Caco-2 (cell line): ENCODE data around the gene RSU1. TPM values are rescaled to one million over a fixed set of nuclear protein-coding genes. Genes with fewer than 3 reads are reported as not detected.

ENCODE experiments used
- BruUV-seq: library from RNA; stranded (reverse); fragments of 400-500 nt; replicated peaks from 2 replicates; lab custom pipeline; 2021; lab: Mats Ljungman, UMichigan
- CTCF ChIA-PET: fragments of 300-600 bp; sonication (Branson Sonifier 250); formaldehyde crosslinking; loops from one replicate; lab custom pipeline; 2022; ENCODE audit warnings: antibody characterized with exemption; lab: Charles Lee
- POLR2A ChIA-PET: fragments of 300-600 bp; sonication (Branson Sonifier 250); formaldehyde crosslinking; loops from one replicate; lab custom pipeline; 2022; ENCODE audit warnings: antibody characterized with exemption; lab: Charles Lee
- DNase-seq, 2 experiments: peaks; one replicate each; pipeline versions ENCODE4 v3.0.0 to v3.0.0-alpha.2; 2020 to 2022
- H3K27me3 ChIP-seq: replicated peaks from 2 replicates; pipeline ENCODE4 v1.6.0; 2011; ENCODE audit warnings: low read length; ENCODE audit not compliant: control insufficient read depth, insufficient read depth
- H3K36me3 ChIP-seq: 2 replicates; pipeline ENCODE4 v1.5.1; 2011; ENCODE audit warnings: low read length; ENCODE audit not compliant: control insufficient read depth, insufficient read depth
- H3K4me1 ChIP-seq: fragments of 250-450 bp; sonication (Bioruptor Pico); 2 replicates; pipeline ENCODE4 v1.5.1; 2020; ENCODE audit warnings: mild to moderate bottlenecking
- H3K4me3 ChIP-seq: 2 replicates; pipeline ENCODE4 v1.5.1; 2011; ENCODE audit warnings: low read depth, mild to moderate bottlenecking, control low read depth, low read length
- H3K9me3 ChIP-seq: fragments of 250-450 bp; sonication (Bioruptor Pico); 2 replicates; pipeline ENCODE4 v1.5.1; 2020; ENCODE audit warnings: mild to moderate bottlenecking, moderate library complexity
- H3K27ac Mint-ChIP-seq: one replicate; pipeline ENCODE4 v1.8.0; 2022; ENCODE audit warnings: mixed read lengths; ENCODE audit not compliant: unreplicated experiment
- H3K27me3 Mint-ChIP-seq: one replicate; pipeline ENCODE4 v1.8.0; 2022; ENCODE audit warnings: mixed read lengths; ENCODE audit not compliant: insufficient read depth, unreplicated experiment
- H3K36me3 Mint-ChIP-seq: one replicate; pipeline ENCODE4 v1.8.0; 2022; ENCODE audit warnings: mild to moderate bottlenecking, mixed read lengths; ENCODE audit not compliant: insufficient read depth, unreplicated experiment
- H3K4me1 Mint-ChIP-seq: one replicate; pipeline ENCODE4 v1.8.0; 2022; ENCODE audit warnings: low read depth, mixed read lengths; ENCODE audit not compliant: unreplicated experiment
- H3K4me3 Mint-ChIP-seq: one replicate; pipeline ENCODE4 v1.8.0; 2022; ENCODE audit warnings: mild to moderate bottlenecking, moderate library complexity, mixed read lengths; ENCODE audit not compliant: unreplicated experiment
- H3K9me3 Mint-ChIP-seq: one replicate; pipeline ENCODE4 v1.8.0; 2022; ENCODE audit warnings: mixed read lengths; ENCODE audit not compliant: unreplicated experiment
- intact Hi-C: fragments of 100-400 bp; cut with micrococcal nuclease; formaldehyde crosslinking; loops from one replicate; pipeline ENCODE4 v1.10.0; 2022; ENCODE audit not compliant: unreplicated experiment
- total RNA-seq: library from RNA; stranded (reverse); gene quantifications from 2 replicates; pipeline ENCODE4 v1.2.3, GENCODE V29; 2022
- TF ChIP-seq, protein P1 (sequence below), 2 experiments: fragments of 200-600 bp in 1 of 2; IDR thresholded peaks; 1 replicate in 1 of 2; 2 replicates in 1 of 2; pipeline versions ENCODE4 v1.5.1 to v1.8.0; 2011 to 2022; ENCODE audit warnings: antibody characterized with exemption in 1 of 2, control low read depth in 1 of 2, inconsistent platforms in 1 of 2, low read depth in 1 of 2, low read length in 1 of 2, mild to moderate bottlenecking in 1 of 2, moderate library complexity in 1 of 2; ENCODE audit not compliant: insufficient read depth in 1 of 2, severe bottlenecking in 1 of 2, unreplicated experiment in 1 of 2

Gene RSU1
- total RNA-seq, 1 experiment from 2014 or later: 62.0 TPM

DNA sequence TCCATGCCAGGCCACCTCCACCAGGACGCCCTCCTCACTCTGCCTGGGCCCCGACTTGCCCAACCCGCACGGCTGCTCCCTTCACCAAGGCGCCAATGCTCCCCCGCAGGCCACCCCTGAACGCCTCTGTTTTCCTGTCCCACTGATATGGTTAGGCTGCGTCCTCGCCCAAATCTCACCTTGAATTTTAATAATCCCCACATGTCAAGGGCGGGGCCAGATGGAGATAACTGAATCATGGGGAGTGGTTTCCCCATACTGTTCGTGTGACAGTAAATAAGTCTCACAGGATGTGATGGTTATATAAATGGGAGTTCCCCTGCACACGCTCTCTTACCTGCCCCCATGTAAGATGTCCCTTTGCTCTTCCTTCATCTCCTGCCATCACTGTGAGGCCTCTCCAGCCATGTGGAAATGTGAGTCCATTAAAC lies 29.8 kb downstream of the RSU1 start:
- H3K4me1 Mint-ChIP-seq: no peaks in the 10 kb centered on the region
- H3K9me3 Mint-ChIP-seq: no peaks in the 10 kb centered on the region
- H3K4me3 ChIP-seq: no peak overlapping the region
- peaks cover 4% of the 10 kb centered on the region for H3K36me3 Mint-ChIP-seq
- no peaks in the 10 kb centered on the region for H3K27me3 Mint-ChIP-seq
- TF ChIP-seq, protein P1, sequence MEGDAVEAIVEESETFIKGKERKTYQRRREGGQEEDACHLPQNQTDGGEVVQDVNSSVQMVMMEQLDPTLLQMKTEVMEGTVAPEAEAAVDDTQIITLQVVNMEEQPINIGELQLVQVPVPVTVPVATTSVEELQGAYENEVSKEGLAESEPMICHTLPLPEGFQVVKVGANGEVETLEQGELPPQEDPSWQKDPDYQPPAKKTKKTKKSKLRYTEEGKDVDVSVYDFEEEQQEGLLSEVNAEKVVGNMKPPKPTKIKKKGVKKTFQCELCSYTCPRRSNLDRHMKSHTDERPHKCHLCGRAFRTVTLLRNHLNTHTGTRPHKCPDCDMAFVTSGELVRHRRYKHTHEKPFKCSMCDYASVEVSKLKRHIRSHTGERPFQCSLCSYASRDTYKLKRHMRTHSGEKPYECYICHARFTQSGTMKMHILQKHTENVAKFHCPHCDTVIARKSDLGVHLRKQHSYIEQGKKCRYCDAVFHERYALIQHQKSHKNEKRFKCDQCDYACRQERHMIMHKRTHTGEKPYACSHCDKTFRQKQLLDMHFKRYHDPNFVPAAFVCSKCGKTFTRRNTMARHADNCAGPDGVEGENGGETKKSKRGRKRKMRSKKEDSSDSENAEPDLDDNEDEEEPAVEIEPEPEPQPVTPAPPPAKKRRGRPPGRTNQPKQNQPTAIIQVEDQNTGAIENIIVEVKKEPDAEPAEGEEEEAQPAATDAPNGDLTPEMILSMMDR (IDR thresholded peaks at IDR 0.05; ENCODE audit: insufficient read depth in 1 of 2, low read depth in 1 of 2, low read length in 1 of 2, severe bottlenecking in 1 of 2, unreplicated experiment in 1 of 2): no peak
- no peaks in the 10 kb centered on the region for H3K36me3 ChIP-seq
- no peaks in the 10 kb centered on the region for H3K27me3 ChIP-seq
- ChIA-PET CTCF (no interaction called here), POLR2A (no interaction called here)
- DNase-seq: no peak
- H3K4me3 Mint-ChIP-seq: no peak overlapping the region
- H3K9me3 ChIP-seq: no peaks in the 10 kb centered on the region
- no peaks in the 10 kb centered on the region for H3K4me1 ChIP-seq
- no peak overlapping the region for H3K27ac Mint-ChIP-seq
- intact Hi-C loops: no loop called here
- BruUV-seq: no TSS peak

DNA sequence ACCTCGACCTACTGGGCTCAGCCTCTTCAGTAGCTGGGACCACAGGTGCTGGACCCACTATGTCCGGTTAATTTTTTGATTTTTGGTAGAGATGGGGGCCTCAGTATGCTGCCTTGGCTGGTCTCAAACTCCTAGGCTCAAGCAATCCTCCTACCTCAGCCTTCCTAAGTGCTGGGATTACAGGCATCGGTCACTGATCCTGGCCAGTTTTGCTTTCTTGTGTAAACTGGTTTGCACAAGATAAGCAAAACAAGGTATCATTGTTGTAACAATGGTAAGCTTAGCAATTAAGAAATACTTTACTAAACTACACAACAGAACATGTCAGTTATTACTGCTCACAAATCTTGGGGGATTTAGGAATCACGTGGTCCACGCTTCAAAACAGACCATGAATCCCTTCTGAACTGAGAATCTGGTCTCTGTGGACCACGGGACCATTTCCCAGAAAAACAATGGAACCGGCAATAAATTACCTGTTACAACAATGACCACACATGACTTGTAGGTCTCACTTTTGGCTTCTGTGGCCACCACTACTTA lies 36.8 kb downstream of the RSU1 start:
- H3K4me1 Mint-ChIP-seq: no peaks in the 10 kb centered on the region
- no TSS peak for BruUV-seq
- H3K4me1 ChIP-seq: no peaks in the 10 kb centered on the region
- H3K27ac Mint-ChIP-seq: no peak overlapping the region
- H3K36me3 ChIP-seq: no peaks in the 10 kb centered on the region
- H3K36me3 Mint-ChIP-seq: no peaks in the 10 kb centered on the region
- TF ChIP-seq, protein P1 (IDR thresholded peaks at IDR 0.05; ENCODE audit: insufficient read depth in 1 of 2, low read depth in 1 of 2, low read length in 1 of 2, severe bottlenecking in 1 of 2, unreplicated experiment in 1 of 2): no peak
- DNase-seq: no peak
- no peak overlapping the region for H3K4me3 ChIP-seq
- H3K27me3 ChIP-seq: no peaks in the 10 kb centered on the region
- H3K9me3 ChIP-seq: no peaks in the 10 kb centered on the region
- POLR2A ChIA-PET: no interaction called here
- intact Hi-C loops: no loop called here
- H3K27me3 Mint-ChIP-seq: no peaks in the 10 kb centered on the region
- CTCF ChIA-PET: no interaction called here
- no peaks in the 10 kb centered on the region for H3K9me3 Mint-ChIP-seq
- H3K4me3 Mint-ChIP-seq: no peak overlapping the region

DNA sequence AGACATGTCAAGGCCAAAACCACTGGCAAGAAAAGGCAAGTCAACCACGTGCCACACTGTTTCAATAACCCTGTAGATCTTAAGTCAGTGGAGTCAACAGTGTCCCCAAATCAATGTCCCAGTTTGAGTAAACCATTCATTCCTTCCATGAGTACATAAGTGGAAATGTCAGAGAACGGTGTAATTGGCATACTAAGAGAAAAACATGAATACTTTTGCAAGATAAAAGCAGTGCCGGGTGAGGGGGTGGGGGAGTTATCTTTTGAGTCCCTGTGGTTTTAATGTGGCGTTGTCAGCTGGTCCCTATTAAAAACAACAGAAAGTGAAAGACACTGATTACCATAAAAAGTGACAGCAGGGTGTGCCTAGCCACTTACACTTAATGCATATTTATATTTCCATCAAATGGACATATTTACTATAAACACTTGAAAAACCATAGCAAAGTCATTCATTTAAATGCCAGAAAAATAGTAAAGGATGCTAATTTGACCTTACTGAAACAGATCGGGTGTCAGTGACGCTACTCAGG lies 37.8 kb downstream of the RSU1 start:
- no peaks in the 10 kb centered on the region for H3K9me3 ChIP-seq
- no peak overlapping the region for H3K27ac Mint-ChIP-seq
- no peaks in the 10 kb centered on the region for H3K4me1 Mint-ChIP-seq
- no peaks in the 10 kb centered on the region for H3K27me3 Mint-ChIP-seq
- no peaks in the 10 kb centered on the region for H3K9me3 Mint-ChIP-seq
- no TSS peak for BruUV-seq
- DNase-seq: no peak
- ChIA-PET POLR2A (no interaction called here), CTCF (interaction anchor here (0.6 kb wide), 1 partner anchor 702 kb away, joined by 4 read pairs; no protein-coding TSS in a partner anchor)
- no peaks in the 10 kb centered on the region for H3K36me3 Mint-ChIP-seq
- H3K27me3 ChIP-seq: no peaks in the 10 kb centered on the region
- H3K4me3 ChIP-seq: no peak overlapping the region
- no peak overlapping the region for H3K4me3 Mint-ChIP-seq
- TF ChIP-seq, protein P1 (IDR thresholded peaks at IDR 0.05; ENCODE audit: insufficient read depth in 1 of 2, low read depth in 1 of 2, low read length in 1 of 2, severe bottlenecking in 1 of 2, unreplicated experiment in 1 of 2): no peak
- no peaks in the 10 kb centered on the region for H3K4me1 ChIP-seq
- intact Hi-C loops: loop anchor here (5.0 to 10.0 kb wide), 3 partner anchors 175 to 465 kb away; no protein-coding TSS in a partner anchor
- H3K36me3 ChIP-seq: no peaks in the 10 kb centered on the region
